Activated CD4-positive, alpha-beta T cell treated with anti-CD3 and anti-CD28 coated beads for 48 hours (primary cell): ENCODE results near the gene ATP9B.
"Not testable (repeated sequence)": the region's sequence is repeated elsewhere in the genome, so short reads cannot be mapped to it uniquely, and the experiment has no call there.

ENCODE experiments used
- DNase-seq: peaks from one replicate; pipeline ENCODE4 v3.0.0-alpha.2; 2020

The ATP9B gene

DNA sequence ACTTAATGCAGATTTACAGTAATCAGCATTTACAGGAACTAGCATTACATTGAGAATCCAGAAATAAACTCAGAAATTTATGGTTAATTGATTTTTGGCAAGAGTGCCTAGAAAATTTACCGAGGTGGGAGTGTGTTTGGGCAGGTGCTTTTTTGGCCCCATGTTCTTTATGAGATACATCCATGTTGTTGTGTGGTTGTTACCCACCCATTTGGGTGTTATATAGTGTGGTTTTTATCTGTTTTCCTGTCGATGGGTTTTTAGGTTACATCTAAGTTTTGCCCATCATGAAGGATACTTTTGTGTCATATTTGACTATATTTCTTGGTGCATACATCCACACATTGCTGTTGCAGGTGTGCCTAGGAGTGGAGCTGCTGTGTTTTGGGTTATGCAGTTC, 82.0 kb downstream of the ATP9B start:
- no peak for DNase-seq

DNA sequence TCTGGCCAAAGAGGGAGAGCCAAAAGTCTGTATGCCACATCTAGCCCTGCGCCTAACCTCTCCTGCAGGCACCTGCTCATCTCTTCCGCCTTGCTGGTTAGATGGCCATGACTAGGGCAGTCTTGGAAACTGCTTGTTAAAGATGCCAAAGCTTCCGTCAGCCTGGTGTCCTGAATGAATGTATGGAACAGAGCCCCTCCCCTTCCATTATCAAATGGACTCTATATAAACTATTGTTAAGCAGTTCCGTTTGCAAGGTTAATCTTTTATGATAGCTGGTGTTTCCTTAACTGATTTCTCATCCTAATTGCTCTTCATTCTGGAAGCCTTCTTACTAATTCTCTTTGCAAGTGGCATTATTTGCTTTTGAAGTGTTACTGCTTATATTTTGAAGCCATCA, 87.1 kb downstream of the ATP9B start:
- DNase-seq, result no peak

DNA sequence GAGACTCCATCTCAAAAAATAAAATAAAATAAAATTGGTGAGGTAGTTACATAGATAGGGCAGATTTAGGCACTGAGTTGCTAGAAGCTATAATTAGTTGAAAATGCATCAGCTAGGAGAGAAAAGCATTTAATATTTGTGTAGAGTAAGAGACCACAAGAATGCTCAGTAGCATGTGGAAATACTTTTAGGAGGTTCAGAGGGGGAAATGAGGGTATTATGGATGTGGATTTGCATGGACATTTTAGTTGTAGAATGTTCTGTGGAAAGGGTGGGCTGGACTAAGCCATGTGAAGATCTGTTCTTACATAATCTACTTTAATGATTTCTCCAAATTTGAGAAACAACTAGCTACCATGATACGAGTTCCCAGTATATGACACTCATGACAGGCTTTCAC, 95.5 kb downstream of the ATP9B start:
- DNase-seq, result no peak

DNA sequence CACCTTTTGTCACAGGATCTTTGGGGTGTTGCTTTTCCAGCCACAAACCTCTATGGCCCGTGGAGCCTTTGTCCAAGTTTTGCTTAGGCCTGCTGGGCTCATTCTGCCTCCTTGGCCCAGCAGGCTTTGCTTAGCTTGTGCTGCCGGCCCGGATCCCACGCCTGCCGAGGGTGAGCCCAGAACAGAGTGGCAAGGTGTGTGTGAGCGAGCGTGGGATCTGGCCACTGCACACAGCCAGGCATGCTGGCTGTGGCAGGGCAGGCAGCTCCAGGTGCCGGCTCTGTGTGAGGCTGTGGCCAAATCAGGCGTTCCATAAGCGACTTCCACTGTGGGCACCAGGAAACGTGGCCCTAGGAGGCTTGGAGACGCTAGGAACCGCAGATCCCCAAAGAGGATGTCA, 97.5 kb downstream of the ATP9B start:
- no peak for DNase-seq

DNA sequence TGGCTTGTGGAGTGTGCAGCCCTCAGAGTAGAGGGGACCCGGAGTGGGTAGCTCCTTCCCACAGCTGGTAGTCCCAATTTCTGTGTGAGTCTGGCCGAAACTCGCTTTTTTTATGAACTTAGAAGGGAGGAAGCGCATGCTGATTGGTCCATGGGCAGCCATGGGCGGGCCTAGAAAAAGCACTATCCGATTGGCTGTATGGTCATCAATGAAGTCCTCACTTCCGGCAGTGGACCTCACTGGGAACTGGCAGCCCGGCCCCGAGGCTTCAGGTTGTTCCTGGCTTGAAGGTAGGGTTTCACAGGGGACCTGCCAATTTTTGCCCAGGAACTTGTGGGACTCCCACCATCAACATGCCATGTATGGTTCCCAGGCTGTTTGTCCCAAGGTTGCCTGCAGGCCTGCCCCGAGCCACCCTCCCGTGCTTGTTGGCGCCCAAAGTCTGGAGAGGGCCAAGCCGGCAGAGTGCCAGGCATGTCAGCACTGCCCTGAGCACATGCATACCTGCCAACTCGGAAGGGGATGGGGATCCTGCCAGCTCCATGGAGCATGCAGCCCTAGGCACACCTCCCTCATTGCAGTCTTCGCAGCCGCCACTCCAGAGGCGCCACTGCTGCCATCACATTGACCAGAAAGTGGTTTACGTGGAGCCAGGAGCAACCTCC, 98.5 kb downstream of the ATP9B start:
- no peak for DNase-seq

DNA sequence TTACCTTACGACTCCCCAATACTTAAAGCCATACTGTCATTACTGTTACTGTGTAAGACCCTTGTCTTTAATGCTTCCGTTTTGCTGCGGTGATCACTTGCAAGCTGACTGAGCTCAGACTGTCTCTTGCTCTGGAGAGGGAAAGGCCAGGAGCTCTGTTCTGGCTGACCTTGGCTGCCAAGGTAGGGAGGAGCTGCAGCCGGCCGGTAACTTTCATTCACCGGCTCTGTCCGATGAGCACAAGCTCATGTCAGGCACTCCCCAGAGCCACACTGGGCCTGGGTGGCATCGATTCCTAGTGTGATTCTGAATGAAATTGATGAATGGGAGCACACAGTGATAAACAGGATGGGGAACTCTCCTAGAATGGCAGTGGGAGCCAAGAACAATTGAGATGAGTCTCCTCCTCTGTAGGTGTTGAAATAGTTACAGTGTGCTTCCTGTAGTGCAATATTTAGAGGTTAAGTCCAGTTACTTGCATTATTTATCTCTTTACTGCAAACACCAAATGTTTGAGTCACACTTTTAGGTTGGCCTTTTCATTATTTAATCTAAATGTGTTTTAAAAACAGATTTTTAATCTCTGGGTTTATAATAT, 100.9 kb downstream of the ATP9B start:
- no peak for DNase-seq

DNA sequence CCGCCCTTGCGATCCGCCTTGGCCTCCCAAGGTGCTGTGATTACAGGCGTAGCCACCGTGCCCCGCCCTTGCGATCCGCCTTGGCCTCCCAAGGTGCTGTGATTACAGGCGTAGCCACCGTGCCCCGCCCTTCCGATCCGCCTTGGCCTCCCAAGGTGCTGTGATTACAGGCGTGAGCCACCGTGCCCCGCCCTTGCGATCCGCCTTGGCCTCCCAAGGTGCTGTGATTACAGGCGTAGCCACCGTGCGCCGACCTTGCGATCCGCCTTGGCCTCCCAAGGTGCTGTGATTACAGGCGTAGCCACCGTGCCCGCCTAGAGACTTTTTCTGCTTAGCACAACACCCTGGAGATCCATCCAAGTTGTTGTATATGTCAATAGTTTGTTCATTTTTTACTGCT, 103.1 kb downstream of the ATP9B start:
- DNase-seq, result not testable (repeated sequence)

DNA sequence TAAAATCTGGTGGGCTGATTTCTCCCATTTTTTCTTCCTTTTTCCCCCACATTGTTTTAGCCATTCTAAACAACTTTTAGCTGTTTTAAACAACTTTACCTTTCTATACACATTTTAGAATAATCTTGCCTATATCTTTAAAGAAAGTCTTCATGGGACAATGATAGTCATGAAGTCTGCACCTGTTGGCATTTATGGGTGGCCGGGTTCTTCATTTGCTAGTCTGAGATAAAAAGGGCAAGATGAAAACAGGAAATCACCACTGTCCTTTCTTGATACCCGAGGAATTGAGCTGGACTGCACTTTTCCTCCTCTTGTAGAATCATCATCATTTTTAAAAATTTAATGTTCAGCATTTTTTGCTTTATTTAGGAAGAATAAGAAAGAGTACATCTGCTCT, 104.5 kb downstream of the ATP9B start:
- DNase-seq, result no peak

DNA sequence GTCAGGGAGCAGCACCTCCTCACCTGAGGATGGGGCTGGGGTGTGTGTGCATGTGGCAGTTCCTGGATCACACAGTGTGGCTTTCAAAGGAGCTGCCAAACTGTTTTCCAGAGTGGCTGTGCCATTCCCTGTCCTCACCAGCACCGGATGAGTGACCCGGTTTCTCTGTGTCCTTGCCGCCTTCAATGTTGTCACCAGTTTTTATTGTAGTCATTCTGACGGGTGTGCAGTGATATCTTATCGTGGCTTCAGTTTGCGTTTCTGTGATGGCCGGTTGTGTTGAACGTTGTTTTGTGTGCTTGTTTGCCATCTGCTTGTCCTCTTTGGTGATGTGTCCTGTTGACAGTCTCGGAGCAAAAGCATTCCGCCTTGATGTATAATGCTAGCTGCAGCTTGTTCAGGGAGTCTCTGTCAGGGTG, 108.9 kb downstream of the ATP9B start:
- DNase-seq, result no peak

DNA sequence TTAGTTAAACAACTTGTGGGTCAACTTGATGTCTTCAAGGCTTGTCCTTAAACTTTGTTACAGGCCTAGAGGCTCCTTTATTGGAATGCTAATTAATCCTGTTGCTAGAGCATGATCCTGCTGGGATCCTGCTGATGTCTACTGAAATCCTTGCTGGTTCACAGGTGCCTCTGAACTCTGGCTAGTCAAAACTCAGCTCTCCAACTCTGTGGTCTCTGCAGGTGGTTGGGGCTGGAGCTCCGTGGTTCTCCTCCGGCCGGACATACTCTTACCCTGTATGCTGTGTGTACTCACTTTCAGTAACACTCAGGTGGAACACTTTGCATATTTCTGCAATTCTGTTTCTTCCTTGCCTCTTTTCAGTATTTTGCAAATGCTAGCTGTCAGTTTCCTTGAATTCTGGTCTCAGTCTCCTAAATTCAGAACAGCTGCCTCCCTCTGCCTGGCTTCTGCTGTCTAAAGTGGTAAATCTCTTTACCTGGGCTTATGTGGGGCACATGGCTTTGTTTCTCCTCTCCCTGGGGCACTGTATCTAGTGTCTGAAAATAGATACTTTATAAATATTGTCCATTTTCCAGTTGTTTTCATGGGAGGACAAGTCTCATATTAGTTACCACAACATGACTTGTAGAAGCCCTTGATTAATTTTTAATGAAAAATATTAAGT, 113.0 kb downstream of the ATP9B start:
- no peak for DNase-seq

DNA sequence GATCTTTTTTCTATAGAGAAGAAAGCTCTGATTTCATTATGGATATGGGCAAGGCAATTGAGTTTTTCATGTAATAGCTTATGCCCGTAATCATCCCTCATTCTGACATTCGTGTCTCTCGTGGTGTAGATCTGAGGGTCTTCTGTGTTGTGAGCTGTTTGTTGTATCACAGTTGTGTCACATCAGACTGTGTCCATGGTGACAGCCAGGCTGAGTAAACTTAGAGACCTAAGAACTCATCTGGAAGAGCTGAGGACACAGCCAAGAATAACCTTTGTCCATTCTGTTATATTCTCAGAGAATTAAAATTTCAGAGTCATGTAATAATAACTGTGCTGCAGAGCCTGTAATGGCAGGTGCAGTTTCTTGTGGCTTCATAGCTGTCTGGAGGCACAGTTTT, 116.5 kb downstream of the ATP9B start:
- DNase-seq, result no peak

DNA sequence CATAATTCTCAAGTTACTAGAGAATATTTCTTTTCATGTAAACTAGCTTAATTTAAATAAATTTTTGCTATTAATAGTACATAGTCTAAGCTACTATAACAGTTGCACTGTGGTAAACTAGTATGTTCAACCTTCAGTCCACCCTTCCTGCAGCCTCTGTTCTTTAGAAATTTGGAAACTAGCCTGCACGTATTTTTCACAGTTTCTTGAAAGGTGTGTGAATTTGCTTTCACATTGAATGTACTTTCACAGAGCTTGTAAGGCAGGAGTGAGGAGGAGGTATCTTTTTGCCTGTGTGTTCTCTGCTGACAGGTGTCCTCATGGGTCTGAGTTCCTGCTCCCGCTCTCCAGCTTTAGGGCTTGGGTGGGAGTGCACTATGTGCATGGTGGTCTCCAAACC, 117.5 kb downstream of the ATP9B start:
- DNase-seq, result no peak

DNA sequence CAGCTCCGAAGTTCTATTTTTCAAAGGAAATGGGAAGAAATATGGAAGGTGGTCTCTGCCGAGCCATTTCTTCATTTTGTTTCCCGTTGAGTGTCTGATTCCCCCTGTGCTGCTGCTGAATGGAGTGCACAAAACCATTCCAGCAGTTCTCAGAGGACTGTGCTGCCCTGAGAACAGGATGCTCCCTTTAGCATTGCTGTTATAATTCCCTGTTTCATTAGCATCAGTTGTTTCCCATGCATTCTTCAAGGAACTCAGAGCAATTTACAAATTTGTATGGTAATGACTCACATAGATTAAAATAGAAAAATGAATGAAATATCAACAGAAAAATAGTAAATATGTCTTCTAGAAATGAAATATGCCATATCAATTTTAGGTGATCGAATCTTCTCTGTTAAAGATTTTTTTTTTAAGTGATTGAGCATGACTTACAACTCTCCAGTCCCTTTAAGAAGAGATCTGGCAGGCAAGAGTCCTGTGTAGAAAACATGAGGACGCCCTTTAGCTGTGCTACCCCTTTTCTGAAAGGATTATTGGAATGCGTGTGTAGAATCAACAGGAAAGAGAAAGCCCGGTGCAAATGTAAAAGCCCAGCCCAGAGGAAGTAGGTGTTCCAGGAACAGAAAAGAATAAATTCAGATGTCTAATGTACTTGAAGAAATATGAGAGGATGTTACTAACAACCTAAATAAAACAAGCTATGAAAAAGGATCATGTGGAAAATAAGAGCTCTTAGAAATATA, 118.5 kb downstream of the ATP9B start:
- DNase-seq, result no peak

DNA sequence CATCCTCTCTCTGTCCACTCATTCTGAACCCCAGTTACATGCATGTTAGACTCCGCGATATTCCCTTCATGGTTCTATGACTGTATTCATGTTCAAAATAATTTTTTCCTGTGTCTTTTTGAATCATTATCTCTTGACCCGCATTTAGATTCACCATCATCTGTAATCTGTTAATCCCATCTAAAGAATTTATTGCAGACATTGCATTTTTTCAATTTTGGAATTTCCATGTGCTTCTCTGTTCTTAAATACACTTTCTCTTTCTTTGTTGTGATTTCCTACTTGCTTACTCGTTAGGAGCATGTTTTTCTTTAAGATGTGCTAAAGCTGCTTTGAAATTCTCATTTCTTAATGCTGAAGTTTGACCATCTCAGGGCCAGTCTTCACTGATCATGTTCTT, 122.2 kb downstream of the ATP9B start:
- no peak for DNase-seq

DNA sequence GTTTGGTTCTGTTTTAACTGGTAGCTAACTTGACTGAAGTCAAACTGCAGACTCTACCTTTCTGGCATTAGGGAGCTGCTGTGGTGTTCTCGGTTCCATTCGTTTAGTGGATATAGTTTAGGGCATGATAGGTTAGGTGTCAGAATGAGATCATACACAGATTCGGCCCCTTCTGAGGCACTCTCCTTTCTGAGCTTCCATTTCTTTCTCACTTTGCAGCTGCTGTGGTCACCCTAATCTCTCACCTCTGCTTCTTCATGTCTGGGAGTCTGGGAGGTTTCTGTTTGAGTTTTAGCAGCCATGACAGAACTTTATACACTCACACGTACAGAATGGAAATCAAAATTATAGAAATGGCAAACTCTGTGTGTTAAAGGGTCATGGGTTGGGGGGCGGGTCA, 122.8 kb downstream of the ATP9B start:
- no peak for DNase-seq

DNA sequence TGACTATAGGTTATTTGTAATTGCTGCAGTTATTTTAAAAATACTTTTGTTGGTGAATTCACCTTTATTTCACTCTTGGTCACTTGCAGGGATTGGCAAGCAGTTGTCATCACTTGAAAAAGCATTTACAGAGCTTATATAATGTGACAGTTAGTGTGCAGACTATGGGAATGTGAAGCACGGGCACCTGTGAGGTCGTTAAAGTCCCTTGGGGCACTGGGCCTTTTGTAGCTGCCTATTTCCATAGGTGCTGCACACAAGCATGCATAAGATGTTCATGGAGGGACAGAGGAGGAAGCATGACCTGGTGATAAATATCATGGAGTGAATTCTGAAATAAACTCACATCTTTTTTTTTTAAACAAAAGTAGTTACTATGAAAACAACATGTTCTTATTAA, 124.6 kb downstream of the ATP9B start:
- DNase-seq, result no peak

DNA sequence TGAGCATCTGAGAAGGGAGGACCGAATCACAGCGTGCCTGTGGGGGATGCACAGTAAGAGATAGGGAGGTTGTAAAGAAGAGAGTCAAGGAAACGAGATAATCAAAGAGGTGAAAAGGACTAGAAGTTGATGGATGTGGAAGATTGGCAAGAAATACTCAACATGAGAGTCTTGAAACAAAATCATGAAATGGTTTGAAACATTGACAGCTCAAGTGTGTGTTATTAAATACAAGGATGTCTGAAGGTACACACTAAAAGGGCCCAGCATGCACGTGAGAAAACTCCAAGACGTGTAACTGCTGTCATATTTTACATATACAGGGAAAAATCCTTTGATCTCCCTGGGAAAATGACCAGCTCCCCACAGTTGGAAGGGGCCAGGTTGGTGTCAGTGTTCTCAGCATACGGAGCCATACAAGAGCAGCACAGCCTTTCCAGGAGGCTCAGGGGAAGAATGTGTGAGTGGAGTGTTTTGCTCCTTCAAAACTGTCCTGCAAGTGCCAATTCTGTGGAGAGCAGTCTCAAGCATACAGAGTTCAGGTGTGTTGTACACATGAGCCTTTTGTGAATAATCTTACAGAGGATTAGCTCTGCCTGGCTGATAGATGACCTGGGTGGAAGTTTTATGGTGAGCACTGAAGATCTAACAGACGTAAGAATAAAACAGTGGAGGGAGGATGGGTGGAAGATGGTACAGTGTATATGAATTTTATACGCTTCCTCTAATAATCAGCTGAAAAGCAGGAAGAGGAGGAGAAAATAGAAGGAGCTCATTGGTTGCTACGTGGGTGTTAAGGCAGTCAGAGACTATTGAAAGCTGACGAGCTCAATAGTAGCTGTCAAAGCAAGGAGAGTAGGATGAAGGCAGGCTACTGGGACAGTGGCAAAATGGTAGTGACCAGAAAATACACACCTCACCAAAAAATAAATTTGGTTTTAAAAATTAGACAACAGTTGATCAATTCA, 126.8 kb downstream of the ATP9B start:
- no peak for DNase-seq

DNA sequence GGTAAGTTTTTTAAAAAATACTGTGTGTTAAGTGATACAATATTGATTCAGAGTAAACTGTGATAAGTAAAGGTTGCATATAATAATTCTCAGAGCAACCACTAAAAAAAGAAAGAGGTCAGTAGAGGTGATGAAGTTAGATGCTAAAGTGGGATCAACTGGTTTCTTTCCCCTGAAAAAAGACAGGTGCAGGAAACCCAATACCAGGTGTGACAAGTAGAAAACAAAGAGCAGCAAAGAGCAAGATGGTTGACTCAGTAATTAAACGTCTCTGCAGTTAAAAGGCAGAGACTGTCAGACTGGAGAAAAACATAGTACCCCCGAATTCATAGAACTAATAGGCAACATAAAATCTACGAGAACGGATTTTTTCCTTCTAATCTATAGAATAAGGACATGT, 128.3 kb downstream of the ATP9B start:
- DNase-seq, result no peak

DNA sequence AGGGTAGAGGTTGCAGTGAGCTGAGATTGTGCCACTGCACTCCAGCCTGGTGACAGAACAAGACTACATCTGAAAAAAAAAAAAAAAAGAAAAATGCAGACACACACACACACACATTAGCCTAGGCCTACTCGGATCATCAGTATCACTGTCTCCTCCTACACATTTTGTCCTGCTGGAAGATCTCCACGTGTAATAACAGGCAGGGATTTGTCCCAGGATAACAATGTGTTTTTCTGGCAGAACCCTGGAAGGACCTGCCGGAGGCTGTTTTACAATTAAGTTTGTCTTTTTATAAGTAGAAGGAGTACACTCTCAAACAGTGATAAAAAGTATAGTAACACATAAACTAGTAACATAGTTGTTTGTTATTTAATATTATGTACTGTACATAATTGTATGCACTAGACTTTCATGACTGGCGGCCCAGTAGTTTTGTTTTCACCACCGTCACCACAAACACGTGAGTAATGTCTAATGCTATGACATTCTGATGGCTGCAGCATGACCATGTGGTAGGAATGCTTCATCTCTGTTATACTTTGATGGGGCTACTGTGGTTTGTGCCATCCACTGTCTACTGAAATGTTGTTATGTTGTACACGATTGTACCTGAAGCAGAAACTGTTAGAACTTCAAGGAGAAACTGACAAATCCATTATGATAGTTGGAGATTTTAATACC, 130.6 kb downstream of the ATP9B start:
- peak; percentile 21 for DNase-seq

DNA sequence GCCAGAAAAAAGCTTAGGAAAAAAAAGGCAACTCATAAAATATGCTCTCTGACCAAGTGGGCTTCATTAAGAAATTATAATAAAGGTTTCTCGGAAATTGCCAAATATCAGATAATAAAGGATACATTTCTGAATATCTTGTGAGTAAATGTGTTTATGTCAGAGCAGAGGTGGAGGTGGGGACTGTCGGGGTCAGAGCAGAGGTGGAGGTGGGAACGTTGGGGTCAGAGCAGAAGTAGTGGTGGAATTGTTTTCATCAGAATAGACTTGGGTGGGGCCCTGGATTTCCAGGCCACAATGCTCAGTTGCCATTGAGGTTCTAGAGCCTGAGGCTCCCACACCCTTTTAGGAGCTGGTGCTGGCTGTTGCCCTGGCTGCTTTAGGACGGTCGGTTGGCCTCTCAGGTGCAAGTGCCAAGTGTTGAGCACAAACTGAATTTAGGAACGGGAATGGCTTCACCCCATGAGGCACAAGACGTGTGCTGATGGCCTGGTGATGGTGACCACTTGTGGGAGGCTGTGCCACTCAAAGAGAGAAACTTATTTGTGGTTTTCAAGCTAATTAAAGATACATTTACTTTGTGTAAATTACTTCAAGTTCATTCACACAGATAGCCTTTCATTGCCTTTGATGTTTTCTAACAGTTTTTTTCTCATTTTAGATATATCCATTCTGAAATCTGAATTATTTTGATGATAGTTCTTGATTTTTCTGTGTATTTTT, 131.5 kb downstream of the ATP9B start:
- peak; percentile 18 for DNase-seq

DNA sequence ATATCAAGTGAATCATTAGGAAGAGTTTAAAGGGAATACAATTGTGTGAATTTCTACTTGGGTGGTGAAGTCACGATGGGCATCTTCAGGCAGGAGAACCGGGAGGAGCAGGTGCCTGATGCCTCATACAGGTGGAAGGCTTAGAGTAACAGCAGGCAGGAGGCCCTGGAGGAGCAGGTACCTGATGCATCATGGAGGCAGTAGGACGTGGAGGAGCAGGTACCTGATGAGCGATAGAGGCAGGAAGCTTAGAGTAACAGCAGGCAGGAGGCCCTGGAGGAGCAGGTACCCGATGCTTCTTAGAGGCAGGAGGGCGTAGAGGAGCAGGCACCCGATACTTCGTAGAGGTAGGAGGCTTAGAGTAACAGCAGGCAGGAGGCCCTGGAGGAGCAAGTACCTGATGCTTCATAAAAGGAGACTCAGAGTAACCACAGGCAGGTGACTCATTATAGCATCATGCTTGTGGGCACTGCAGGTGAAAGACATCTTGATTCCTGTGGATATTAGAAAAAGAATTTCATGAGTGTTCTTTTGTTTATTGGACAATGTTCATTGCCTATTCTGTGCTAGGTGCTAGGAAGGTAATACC, 133.9 kb downstream of the ATP9B start:
- DNase-seq, result peak; percentile 61
